A549 (cell line): ENCODE measurements around the gene EIF2B2. TPM values are rescaled to one million over a fixed set of nuclear protein-coding genes. Genes with fewer than 3 reads are reported as not detected.

Source experiments
- ATAC-seq, 2 experiments: fragments of 200-7000 bp in 1 of 2; fragments of >200 bp in 1 of 2; cut with Nextera tagmentation in 1 of 2; cut with Tn5 transposase in 1 of 2; 3 replicates each; pipeline versions ENCODE4 v1.8.0 to v1.9.1; 2018 to 2020; ENCODE audit warnings: mild to moderate bottlenecking in 1 of 2, moderate library complexity in 1 of 2
- CTCF ChIA-PET: fragments of 300-600 bp; sonication (Branson Sonifier 250); formaldehyde crosslinking; extraction: SDS; loops from one replicate; lab custom pipeline; 2021; ENCODE audit warnings: antibody characterized with exemption, inconsistent platforms; lab: Yijun Ruan, JAX
- POLR2A ChIA-PET: fragments of 350-600 bp; formaldehyde crosslinking; extraction: SDS; loops from one replicate; lab custom pipeline; 2021; ENCODE audit warnings: antibody characterized with exemption, inconsistent platforms; lab: Yijun Ruan, JAX
- DNase-seq, 2 experiments: peaks; one replicate each; pipeline versions ENCODE4 v3.0.0 to v3.0.0-alpha.2; 2011 to 2016; ENCODE audit warnings: low read depth in 1 of 2, low spot score in 1 of 2
- FAIRE-seq: peaks from 2 replicates; lab custom pipeline; 2011; peaks lifted over from hg19 to GRCh38; lab: Jason Lieb, UNC
- H3K27ac ChIP-seq, 2 experiments: fragments of >200 bp; sonication (Bioruptor Twin); formaldehyde crosslinking; 3 replicates each; pipeline ENCODE4 v1.5.1; 2016 to 2017
- H3K4me1 ChIP-seq: fragments of >200 bp; sonication (Bioruptor Twin); formaldehyde crosslinking; 3 replicates; pipeline ENCODE4 v1.6.1; 2016
- H3K4me2 ChIP-seq: fragments of >200 bp; sonication (Bioruptor Twin); formaldehyde crosslinking; 3 replicates; pipeline ENCODE4 v1.6.1; 2016
- H3K4me3 ChIP-seq: fragments of >200 bp; sonication (Bioruptor Twin); formaldehyde crosslinking; 3 replicates; pipeline ENCODE4 v1.5.1; 2016
- H3K9me3 ChIP-seq: fragments of >200 bp; sonication (Bioruptor Twin); formaldehyde crosslinking; 3 replicates; pipeline ENCODE4 v1.6.1; 2016
- ATOH8 ChIP-seq: fragments of 250-450 bp; sonication (Bioruptor Pico); IDR thresholded peaks from 2 replicates; pipeline ENCODE4 v1.5.0; 2020; ENCODE audit warnings: low read depth, mild to moderate bottlenecking, moderate library complexity
- BHLHE40 ChIP-seq: IDR thresholded peaks from 2 replicates; pipeline ENCODE4 v1.6.1; 2012; ENCODE audit warnings: low read depth, low read length, inconsistent platforms
- CBX2 ChIP-seq: fragments of 200-600 bp; sonication (generic); IDR thresholded peaks from 2 replicates; pipeline ENCODE4 v1.6.1; 2016; ENCODE audit warnings: low read depth, mild to moderate bottlenecking, borderline replicate concordance
- CBX8 ChIP-seq: fragments of 200-600 bp; sonication (generic); IDR thresholded peaks from 2 replicates; pipeline ENCODE4 v1.6.1; 2016
- CEBPB ChIP-seq, 2 experiments: fragments of >200 bp in 1 of 2; sonication (Bioruptor Twin) in 1 of 2; formaldehyde crosslinking in 1 of 2; IDR thresholded peaks; 2 replicates each; pipeline ENCODE4 v1.6.1; 2012 to 2016
- CHD2 ChIP-seq: fragments of 150-350 bp; IDR thresholded peaks from 2 replicates; pipeline ENCODE4 v1.6.1; 2014; ENCODE audit warnings: low read length; ENCODE audit not compliant: partially characterized antibody
- EHF ChIP-seq: fragments of 250-450 bp; sonication (Bioruptor Pico); IDR thresholded peaks from 2 replicates; pipeline ENCODE4 v1.5.0; 2020; ENCODE audit warnings: mild to moderate bottlenecking
- EHMT2 ChIP-seq: fragments of 200-600 bp; sonication (generic); IDR thresholded peaks from 2 replicates; pipeline ENCODE4 v1.6.1; 2016; ENCODE audit warnings: antibody characterized with exemption, low read depth, mild to moderate bottlenecking, moderate library complexity
- ESRRA ChIP-seq: fragments of 150-350 bp; IDR thresholded peaks from 2 replicates; pipeline ENCODE4 v1.6.1; 2014; ENCODE audit warnings: mild to moderate bottlenecking, low read length, borderline replicate concordance
- FOSB ChIP-seq: fragments of 250-450 bp; sonication (Bioruptor Pico); IDR thresholded peaks from 2 replicates; pipeline ENCODE4 v1.5.0; 2020; ENCODE audit warnings: mild to moderate bottlenecking, moderate library complexity
- FOXS1 ChIP-seq: fragments of 250-450 bp; sonication (Bioruptor Pico); IDR thresholded peaks from 2 replicates; pipeline ENCODE4 v1.5.0; 2020; ENCODE audit warnings: mild to moderate bottlenecking, moderate library complexity
- GATA3 ChIP-seq: IDR thresholded peaks from 2 replicates; pipeline ENCODE4 v1.6.1; 2012; ENCODE audit warnings: borderline replicate concordance
- HEYL ChIP-seq: fragments of 250-450 bp; sonication (Bioruptor Pico); IDR thresholded peaks from 2 replicates; pipeline ENCODE4 v1.8.0; 2021; ENCODE audit warnings: mild to moderate bottlenecking, moderate library complexity
- HMGXB4 ChIP-seq: fragments of 250-450 bp; sonication (Bioruptor Pico); IDR thresholded peaks from 2 replicates; pipeline ENCODE4 v1.5.0; 2021; ENCODE audit warnings: mild to moderate bottlenecking, moderate library complexity, borderline replicate concordance
- HOXA7 ChIP-seq: fragments of 250-450 bp; sonication (Bioruptor Pico); IDR thresholded peaks from 2 replicates; pipeline ENCODE4 v1.5.0; 2020; ENCODE audit warnings: mild to moderate bottlenecking, moderate library complexity
- HOXB13 ChIP-seq: fragments of 250-450 bp; sonication (Bioruptor Pico); IDR thresholded peaks from 2 replicates; pipeline ENCODE4 v1.5.0; 2020; ENCODE audit warnings: low read depth, mild to moderate bottlenecking, moderate library complexity
- MAFK ChIP-seq: fragments of 450-650 bp; IDR thresholded peaks from 2 replicates; pipeline ENCODE4 v1.6.1; 2014; ENCODE audit not compliant: partially characterized antibody
- MAZ ChIP-seq: fragments of 150-350 bp; IDR thresholded peaks from 2 replicates; pipeline ENCODE4 v1.6.1; 2014; ENCODE audit warnings: antibody characterized with exemption, low read depth, low read length, borderline replicate concordance
- NPAS2 ChIP-seq: fragments of 250-450 bp; sonication (Bioruptor Pico); IDR thresholded peaks from 2 replicates; pipeline ENCODE4 v1.8.0; 2022; ENCODE audit warnings: mild to moderate bottlenecking, moderate library complexity, borderline replicate concordance
- POLR2A ChIP-seq: IDR thresholded peaks from 2 replicates; pipeline ENCODE4 v1.6.1; 2012; ENCODE audit warnings: mild to moderate bottlenecking, low read length
- POLR2AphosphoS2 ChIP-seq: conservative IDR thresholded peaks from 2 replicates; pipeline ENCODE4 v1.6.1; 2012; ENCODE audit warnings: low read length, improper control_type of control experiment, inconsistent platforms
- RAD21 ChIP-seq, 2 experiments: fragments of >200 bp in 1 of 2; sonication (Bioruptor Twin) in 1 of 2; formaldehyde crosslinking in 1 of 2; IDR thresholded peaks in 1 of 2; conservative IDR thresholded peaks in 1 of 2; 2 replicates in 1 of 2; 3 replicates in 1 of 2; pipeline ENCODE4 v1.6.1; 2012 to 2018; ENCODE audit warnings: inconsistent platforms in 1 of 2
- SREBF2 ChIP-seq: fragments of 450-650 bp; IDR thresholded peaks from 2 replicates; pipeline ENCODE4 v1.6.1; 2014; ENCODE audit warnings: mild to moderate bottlenecking, moderate library complexity
- TFCP2L1 ChIP-seq: fragments of 250-450 bp; sonication (Bioruptor Pico); IDR thresholded peaks from 2 replicates; pipeline ENCODE4 v1.5.0; 2021; ENCODE audit warnings: mild to moderate bottlenecking
- TP53 ChIP-seq: fragments of 250-450 bp; sonication (Bioruptor Pico); IDR thresholded peaks from 2 replicates; pipeline ENCODE4 v1.5.0; 2021; ENCODE audit warnings: mild to moderate bottlenecking, moderate library complexity
- ZNF302 ChIP-seq: fragments of 250-450 bp; sonication (Bioruptor Pico); IDR thresholded peaks from 2 replicates; pipeline ENCODE4 v1.9.0; 2021; ENCODE audit warnings: inconsistent platforms, mild to moderate bottlenecking, moderate library complexity
- WGBS: methylation state at CpG from one replicate; pipeline ENCODE4 v1.1.6; 2017; ENCODE audit errors: missing lambda C conversion rate; 5-methylcytosine and 5-hydroxymethylcytosine counted together
- polyA plus RNA-seq, 4 experiments: library from polyadenylated mRNA; depleted of rRNA in 3 of 4; stranded (reverse); fragments of >200 nt; fragmentation: RNase III in 1 of 4; extraction: RNeasy Plus Mini Kit Qiagen cat#74134 plus additional on column Dnase treatment in 1 of 4; gene quantifications; 2 replicates in 3 of 4; 3 replicates in 1 of 4; pipeline ENCODE4 v1.2.3, GENCODE V29; 2011 to 2017
- TF ChIP-seq, protein P1 (sequence below): fragments of >200 bp; sonication (Bioruptor Twin); formaldehyde crosslinking; IDR thresholded peaks from 2 replicates; pipeline ENCODE4 v1.6.1; 2016
- TF ChIP-seq, protein P2 (sequence below): fragments of 200-600 bp; sonication (generic); IDR thresholded peaks from 2 replicates; pipeline ENCODE4 v1.6.1; 2016; ENCODE audit warnings: antibody characterized with exemption, mild to moderate bottlenecking, moderate library complexity
- TF ChIP-seq, protein P3 (sequence below): IDR thresholded peaks from 2 replicates; pipeline ENCODE4 v1.6.1; 2012

The EIF2B2 gene
- polyA plus RNA-seq, 2 of the 4 experiments (the other 2 are of a cell fraction): 88.4 to 116 TPM

DNA sequence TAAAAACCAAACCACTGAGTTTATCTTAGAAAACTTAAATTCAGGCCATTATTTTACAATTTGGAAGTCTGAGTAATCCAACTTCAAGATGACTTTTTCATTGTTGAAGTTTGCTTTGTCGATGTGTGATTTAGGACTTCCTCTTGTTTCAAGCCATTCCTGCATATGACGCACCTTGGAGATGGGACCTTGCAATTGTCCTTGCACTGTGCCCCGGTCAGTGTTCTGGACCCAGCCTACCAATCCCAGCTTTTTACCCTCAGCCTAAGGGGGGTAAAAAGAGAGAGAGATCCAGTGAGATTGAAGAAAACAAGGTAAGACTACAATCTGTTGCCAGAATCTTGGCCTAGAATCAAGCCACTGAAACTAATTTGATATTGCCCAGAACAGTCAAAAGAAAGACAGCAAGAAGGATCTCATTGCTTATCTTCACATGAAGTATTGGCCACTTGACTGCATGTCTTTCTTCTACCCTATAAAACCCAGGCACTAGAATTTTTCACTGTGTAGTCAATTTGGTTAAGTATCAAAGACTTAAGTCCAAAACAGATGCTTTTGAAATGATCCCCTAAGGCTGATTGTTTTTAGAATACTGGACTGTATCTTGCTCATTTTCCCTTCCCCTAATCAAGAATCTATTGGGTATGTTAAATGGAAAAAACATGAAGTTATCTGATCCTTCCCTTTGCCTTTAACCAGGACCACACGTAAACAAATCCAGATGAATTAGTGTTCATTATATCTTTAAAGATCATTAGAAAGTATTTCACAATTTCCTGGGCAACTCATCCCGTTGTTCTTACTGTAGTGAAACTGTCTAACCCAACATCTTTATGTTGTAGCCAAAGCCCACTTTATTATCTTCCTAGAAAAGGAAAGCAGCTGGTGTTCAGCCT lies 50.9 kb downstream of the EIF2B2 start:
- H3K4me2 ChIP-seq: no peak overlapping the region
- H3K4me3 ChIP-seq: no peak overlapping the region
- ATAC-seq (no peak), FAIRE-seq (no peak), DNase-seq (no peak)
- POLR2A ChIA-PET: no interaction called here
- 67% methylated on average over 5 of the region's 5 CpGs for WGBS
- no peak for TF ChIP-seq HMGXB4
- TF ChIP-seq SREBF2: no peak
- H3K27ac ChIP-seq: no peak overlapping the region
- H3K9me3 ChIP-seq: no peaks in the 10 kb centered on the region
- peaks cover 9% of the 10 kb centered on the region; the same call in 1 of the 3 replicates for H3K4me1 ChIP-seq
- CTCF ChIA-PET: interaction anchor here (1.9 kb wide), 1 partner anchor 34 kb away, joined by 6 read pairs; no protein-coding TSS in a partner anchor

GRCh38 chr14:75054421-75054820 lies 51.7 kb downstream of the EIF2B2 start:
- CTCF ChIA-PET: interaction anchor here (1.9 kb wide), 1 partner anchor 34 kb away, joined by 6 read pairs; no protein-coding TSS in a partner anchor
- Histone ChIP-seq H3K4me1 (peaks cover 9% of the 10 kb centered on the region; the same call in 1 of the 3 replicates), H3K4me2 (no peak overlapping the region), H3K4me3 (no peak overlapping the region), H3K9me3 (no peaks in the 10 kb centered on the region), H3K27ac (no peak overlapping the region)
- POLR2A ChIA-PET: no interaction called here
- no peak for TF ChIP-seq POLR2AphosphoS2
- TF ChIP-seq EHF (CRISPR knock-in tag): no peak
- TF ChIP-seq EHMT2: no peak
- TF ChIP-seq GATA3: no peak
- no peak for TF ChIP-seq HEYL (CRISPR knock-in tag)
- TF ChIP-seq FOXS1: no peak
- TF ChIP-seq ESRRA: no peak
- no peak for TF ChIP-seq FOSB (CRISPR knock-in tag)
- TF ChIP-seq TFCP2L1 (CRISPR knock-in tag): no peak
- TF ChIP-seq CEBPB (IDR thresholded peaks at IDR 0.05): no peak
- no peak for TF ChIP-seq POLR2A
- TF ChIP-seq TP53 (CRISPR knock-in tag): no peak
- no peak for TF ChIP-seq MAZ
- TF ChIP-seq HOXA7 (CRISPR knock-in tag): no peak
- no peak for TF ChIP-seq CBX8
- TF ChIP-seq, protein P1, sequence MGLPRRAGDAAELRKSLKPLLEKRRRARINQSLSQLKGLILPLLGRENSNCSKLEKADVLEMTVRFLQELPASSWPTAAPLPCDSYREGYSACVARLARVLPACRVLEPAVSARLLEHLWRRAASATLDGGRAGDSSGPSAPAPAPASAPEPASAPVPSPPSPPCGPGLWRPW: no peak
- no peak for TF ChIP-seq CBX2
- no peak for TF ChIP-seq ATOH8 (CRISPR knock-in tag)
- no peak for TF ChIP-seq HOXB13 (CRISPR knock-in tag)
- FAIRE-seq: no peak
- no peak for DNase-seq
- no peak for ATAC-seq
- 67% methylated on average over 1 of the region's 1 CpG for WGBS

- no peak overlapping the region for H3K4me2 ChIP-seq
- H3K27ac ChIP-seq: no peak overlapping the region
- no peak overlapping the region for H3K4me3 ChIP-seq
- POLR2A ChIA-PET: no interaction called here
- CTCF ChIA-PET: no interaction called here
- H3K4me1 ChIP-seq: peaks cover 8% of the 10 kb centered on the region; the same call in 2 of the 3 replicates
- FAIRE-seq: no peak
- ATAC-seq: no peak
- DNase-seq: no peak
- H3K9me3 ChIP-seq: no peaks in the 10 kb centered on the region
- WGBS: 95% methylated on average over 2 of the region's 2 CpGs
- TF ChIP-seq, protein P2, sequence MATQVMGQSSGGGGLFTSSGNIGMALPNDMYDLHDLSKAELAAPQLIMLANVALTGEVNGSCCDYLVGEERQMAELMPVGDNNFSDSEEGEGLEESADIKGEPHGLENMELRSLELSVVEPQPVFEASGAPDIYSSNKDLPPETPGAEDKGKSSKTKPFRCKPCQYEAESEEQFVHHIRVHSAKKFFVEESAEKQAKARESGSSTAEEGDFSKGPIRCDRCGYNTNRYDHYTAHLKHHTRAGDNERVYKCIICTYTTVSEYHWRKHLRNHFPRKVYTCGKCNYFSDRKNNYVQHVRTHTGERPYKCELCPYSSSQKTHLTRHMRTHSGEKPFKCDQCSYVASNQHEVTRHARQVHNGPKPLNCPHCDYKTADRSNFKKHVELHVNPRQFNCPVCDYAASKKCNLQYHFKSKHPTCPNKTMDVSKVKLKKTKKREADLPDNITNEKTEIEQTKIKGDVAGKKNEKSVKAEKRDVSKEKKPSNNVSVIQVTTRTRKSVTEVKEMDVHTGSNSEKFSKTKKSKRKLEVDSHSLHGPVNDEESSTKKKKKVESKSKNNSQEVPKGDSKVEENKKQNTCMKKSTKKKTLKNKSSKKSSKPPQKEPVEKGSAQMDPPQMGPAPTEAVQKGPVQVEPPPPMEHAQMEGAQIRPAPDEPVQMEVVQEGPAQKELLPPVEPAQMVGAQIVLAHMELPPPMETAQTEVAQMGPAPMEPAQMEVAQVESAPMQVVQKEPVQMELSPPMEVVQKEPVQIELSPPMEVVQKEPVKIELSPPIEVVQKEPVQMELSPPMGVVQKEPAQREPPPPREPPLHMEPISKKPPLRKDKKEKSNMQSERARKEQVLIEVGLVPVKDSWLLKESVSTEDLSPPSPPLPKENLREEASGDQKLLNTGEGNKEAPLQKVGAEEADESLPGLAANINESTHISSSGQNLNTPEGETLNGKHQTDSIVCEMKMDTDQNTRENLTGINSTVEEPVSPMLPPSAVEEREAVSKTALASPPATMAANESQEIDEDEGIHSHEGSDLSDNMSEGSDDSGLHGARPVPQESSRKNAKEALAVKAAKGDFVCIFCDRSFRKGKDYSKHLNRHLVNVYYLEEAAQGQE: no peak
- TF ChIP-seq ZNF302 (CRISPR knock-in tag) (no peak), NPAS2 (CRISPR knock-in tag) (no peak), FOSB (CRISPR knock-in tag) (no peak), CHD2 (no peak), MAFK (no peak), RAD21 (conservative IDR thresholded peaks at IDR 0.05 in 1 of 2, IDR thresholded peaks at IDR 0.05 in 1 of 2) (no peak), HEYL (CRISPR knock-in tag) (no peak), CEBPB (IDR thresholded peaks at IDR 0.05) (no peak), BHLHE40 (no peak), TP53 (CRISPR knock-in tag) (no peak)
- TF ChIP-seq, protein P3, sequence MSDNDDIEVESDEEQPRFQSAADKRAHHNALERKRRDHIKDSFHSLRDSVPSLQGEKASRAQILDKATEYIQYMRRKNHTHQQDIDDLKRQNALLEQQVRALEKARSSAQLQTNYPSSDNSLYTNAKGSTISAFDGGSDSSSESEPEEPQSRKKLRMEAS: no peak
These were observed 56.9 kb downstream of the EIF2B2 start for GRCh38 chr14:75059642-75060041.
